B cell (primary cell): ENCODE data around the gene ABCG2.

ENCODE experiments used
- CTCF ChIP-seq: fragments of 200-600 bp; IDR thresholded peaks from one replicate; pipeline ENCODE4 v1.8.0; 2022; ENCODE audit warnings: antibody characterized with exemption, mild to moderate bottlenecking
- EZH2 ChIP-seq: IDR thresholded peaks from 2 replicates; pipeline ENCODE4 v1.6.1; 2012; ENCODE audit warnings: borderline replicate concordance, low read depth, mild to moderate bottlenecking, moderate library complexity, low read length; ENCODE audit not compliant: insufficient read depth, poor library complexity, severe bottlenecking

DNA sequence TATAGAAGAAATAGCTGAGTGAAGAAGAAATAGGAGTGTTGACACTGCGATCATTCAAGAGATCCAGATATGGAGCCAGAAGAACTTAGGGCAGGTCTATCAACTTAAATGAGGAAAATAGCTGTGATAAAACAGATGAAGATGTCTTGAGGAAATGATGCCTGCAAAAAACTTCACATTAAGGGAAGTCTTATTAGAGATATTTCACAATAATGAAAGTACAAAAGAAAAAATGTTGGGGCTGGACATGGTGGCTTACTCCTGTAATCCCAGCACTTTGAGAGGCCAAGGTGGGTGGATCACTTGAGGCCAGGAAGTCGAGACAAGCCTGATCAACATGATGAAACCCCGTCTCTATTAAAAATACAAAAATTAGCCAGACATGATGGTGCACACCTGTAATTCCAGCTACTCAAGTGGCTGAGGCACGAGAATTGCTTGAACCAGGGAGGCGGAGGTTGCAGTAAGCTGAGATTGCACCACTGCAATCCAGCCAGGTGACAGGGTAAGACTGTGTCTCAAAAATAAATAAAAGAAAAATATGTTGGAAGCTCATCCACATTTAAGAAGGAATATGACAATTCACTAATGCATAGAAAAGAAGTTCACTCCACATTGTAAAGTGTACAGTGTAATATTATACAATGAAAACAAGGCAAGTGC is 94.7 kb downstream of the ABCG2 start:
- TF ChIP-seq CTCF, result no peak
- TF ChIP-seq EZH2, result no peak
